ENCODE results near the gene HPCAL1.

Gene HPCAL1

DNA sequence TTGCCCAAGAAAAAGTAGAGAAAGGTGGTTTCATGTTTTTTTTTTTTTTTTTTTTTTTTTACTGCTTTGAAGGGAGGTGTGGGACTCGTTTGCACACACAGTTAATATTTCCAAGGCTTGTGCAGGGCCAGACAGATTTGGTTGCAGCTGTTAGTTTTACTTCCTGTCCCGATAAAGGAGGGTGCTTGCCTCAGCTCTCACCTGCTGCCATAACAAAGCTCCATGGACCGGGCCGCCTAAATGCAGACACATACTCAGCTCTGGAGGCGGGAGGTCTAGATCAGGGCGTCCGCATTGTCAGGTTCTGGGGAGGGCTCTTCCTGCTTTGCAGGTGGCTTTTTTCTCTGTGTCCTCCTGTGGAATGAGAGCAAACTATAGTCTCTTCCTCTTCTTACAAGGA lies 75.5 kb downstream of the HPCAL1 start:
- H3K36me3 ChIP-seq (replicated peaks), result no peaks in the 10 kb centered on the region
- no peak overlapping the region for H3K4me3 ChIP-seq (ENCODE audit: low read depth, low read length)
- H3K27me3 ChIP-seq (replicated peaks), result no peaks in the 10 kb centered on the region
- TF ChIP-seq, protein P1, sequence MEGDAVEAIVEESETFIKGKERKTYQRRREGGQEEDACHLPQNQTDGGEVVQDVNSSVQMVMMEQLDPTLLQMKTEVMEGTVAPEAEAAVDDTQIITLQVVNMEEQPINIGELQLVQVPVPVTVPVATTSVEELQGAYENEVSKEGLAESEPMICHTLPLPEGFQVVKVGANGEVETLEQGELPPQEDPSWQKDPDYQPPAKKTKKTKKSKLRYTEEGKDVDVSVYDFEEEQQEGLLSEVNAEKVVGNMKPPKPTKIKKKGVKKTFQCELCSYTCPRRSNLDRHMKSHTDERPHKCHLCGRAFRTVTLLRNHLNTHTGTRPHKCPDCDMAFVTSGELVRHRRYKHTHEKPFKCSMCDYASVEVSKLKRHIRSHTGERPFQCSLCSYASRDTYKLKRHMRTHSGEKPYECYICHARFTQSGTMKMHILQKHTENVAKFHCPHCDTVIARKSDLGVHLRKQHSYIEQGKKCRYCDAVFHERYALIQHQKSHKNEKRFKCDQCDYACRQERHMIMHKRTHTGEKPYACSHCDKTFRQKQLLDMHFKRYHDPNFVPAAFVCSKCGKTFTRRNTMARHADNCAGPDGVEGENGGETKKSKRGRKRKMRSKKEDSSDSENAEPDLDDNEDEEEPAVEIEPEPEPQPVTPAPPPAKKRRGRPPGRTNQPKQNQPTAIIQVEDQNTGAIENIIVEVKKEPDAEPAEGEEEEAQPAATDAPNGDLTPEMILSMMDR (IDR thresholded peaks at IDR 0.05; ENCODE audit: low read depth, low read length, missing control alignments), result no peak
- in situ Hi-C loops (cut with HindIII; ENCODE audit: low pct_ligation_motif_present, low sequenced_read_pairs), result no loop called here
- H3K27ac ChIP-seq, result no peak overlapping the region
- no peak for DNase-seq

- Histone ChIP-seq H3K4me3 (ENCODE audit: low read depth, low read length) (no peak overlapping the region), H3K36me3 (replicated peaks) (no peaks in the 10 kb centered on the region), H3K27ac (no peak overlapping the region), H3K27me3 (replicated peaks) (no peaks in the 10 kb centered on the region)
- TF ChIP-seq, protein P1 (IDR thresholded peaks at IDR 0.05; ENCODE audit: low read depth, low read length, missing control alignments), result no peak
- in situ Hi-C loops (cut with HindIII; ENCODE audit: low pct_ligation_motif_present, low sequenced_read_pairs), result no loop called here
- DNase-seq, result no peak
Observed at GRCh38 chr2:10380048-10380926, 77.6 kb downstream of the HPCAL1 start.

- Histone ChIP-seq H3K27ac (no peak overlapping the region), H3K4me3 (ENCODE audit: low read depth, low read length) (no peak overlapping the region), H3K36me3 (replicated peaks) (no peaks in the 10 kb centered on the region), H3K27me3 (replicated peaks) (no peaks in the 10 kb centered on the region)
- TF ChIP-seq, protein P1 (IDR thresholded peaks at IDR 0.05; ENCODE audit: low read depth, low read length, missing control alignments), result no peak
- in situ Hi-C loops (cut with HindIII; ENCODE audit: low pct_ligation_motif_present, low sequenced_read_pairs), result no loop called here
- DNase-seq, result no peak
Observed at GRCh38 chr2:10381997-10382353, 79.3 kb downstream of the HPCAL1 start.

DNA sequence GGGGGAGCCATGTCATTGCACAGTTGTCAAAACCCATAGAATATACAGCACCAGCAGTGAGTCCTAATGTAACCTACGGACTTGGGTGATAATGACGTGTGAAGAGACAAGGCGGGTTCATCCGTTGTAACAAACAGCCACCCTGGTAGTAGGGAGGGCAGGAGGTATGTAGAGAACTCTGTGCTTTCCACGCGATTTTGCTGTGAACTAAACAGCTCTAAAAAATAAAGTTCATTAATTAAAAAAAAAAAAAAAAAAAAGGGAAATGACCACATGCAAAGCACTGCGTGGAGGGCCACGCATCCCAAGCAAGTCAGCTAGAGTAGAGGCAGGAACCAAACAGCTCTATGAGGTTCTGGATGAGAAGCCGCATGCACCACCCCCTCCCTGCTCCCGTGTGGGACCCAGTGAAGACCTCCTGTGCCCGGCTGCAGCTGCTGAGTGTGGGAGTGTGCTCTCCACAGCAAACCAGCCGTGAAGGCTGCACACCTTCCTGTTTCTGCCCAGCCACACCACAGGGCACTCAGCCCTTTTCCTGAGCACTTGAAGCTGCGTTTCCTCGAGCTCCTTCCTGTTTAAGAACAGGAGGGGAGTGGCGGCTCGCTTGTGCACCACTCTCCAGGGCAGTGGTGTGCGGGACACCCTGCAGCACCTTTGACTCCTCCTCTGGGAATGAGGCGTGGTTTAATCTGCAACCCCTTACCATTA lies 79.8 kb downstream of the HPCAL1 start:
- DNase-seq, result no peak
- in situ Hi-C loops (cut with HindIII; ENCODE audit: low pct_ligation_motif_present, low sequenced_read_pairs), result no loop called here
- H3K36me3 ChIP-seq (replicated peaks), result no peaks in the 10 kb centered on the region
- H3K27ac ChIP-seq, result no peak overlapping the region
- TF ChIP-seq, protein P1 (IDR thresholded peaks at IDR 0.05; ENCODE audit: low read depth, low read length, missing control alignments), result no peak
- H3K4me3 ChIP-seq (ENCODE audit: low read depth, low read length), result no peak overlapping the region
- no peaks in the 10 kb centered on the region for H3K27me3 ChIP-seq (replicated peaks)

DNA sequence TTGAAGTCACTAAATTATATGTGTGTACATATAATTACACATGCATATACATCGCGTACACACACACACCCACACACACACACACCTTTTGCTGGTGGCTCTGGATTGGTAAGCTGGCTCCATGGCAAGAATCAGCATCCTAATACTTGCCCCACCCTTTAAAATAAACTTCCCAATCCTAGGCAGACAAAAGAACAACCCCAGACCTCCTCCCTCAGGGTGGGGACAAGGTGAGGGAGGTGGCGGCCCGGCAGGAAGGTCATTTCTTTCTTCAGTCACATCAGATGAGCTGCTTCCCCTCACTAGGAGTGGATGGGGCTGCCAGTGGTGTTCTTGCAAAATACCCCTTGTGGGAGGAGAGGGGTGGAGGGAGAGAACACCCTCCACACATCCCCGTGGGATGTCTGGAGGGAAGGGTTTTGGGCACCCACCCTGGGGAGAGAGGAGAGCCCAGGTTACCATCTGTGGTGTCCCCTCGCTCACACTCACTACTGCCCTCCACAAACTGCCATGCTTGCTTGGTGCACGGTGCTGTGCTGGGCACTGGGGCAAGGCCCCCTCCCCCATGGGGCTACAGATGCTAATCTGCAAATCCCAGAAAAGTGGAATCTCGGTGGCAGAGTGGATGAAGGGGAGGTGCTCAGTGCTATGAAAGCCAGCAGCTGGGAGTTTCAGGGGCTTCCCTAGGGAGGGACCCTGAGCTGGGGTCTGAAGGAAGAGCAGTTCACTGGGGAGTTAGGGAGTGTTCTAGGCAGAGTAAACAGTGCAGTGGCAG lies 81.4 kb downstream of the HPCAL1 start:
- no peak overlapping the region for H3K4me3 ChIP-seq (ENCODE audit: low read depth, low read length)
- no peak for DNase-seq
- H3K27ac ChIP-seq, result no peak overlapping the region
- in situ Hi-C loops (cut with HindIII; ENCODE audit: low pct_ligation_motif_present, low sequenced_read_pairs), result no loop called here
- no peaks in the 10 kb centered on the region for H3K36me3 ChIP-seq (replicated peaks)
- H3K27me3 ChIP-seq (replicated peaks), result no peaks in the 10 kb centered on the region
- TF ChIP-seq, protein P1 (IDR thresholded peaks at IDR 0.05; ENCODE audit: low read depth, low read length, missing control alignments), result no peak

Measured in brain microvascular endothelial cell (primary cell).